HG03064 (cell line): Measurements from ENCODE around the gene TCEAL3.
"Not testable (repeated sequence)": the region's sequence is repeated elsewhere in the genome, so short reads cannot be mapped to it uniquely, and the experiment has no call there.

Source experiments
- ATAC-seq: cut with Tn5 transposase; IDR thresholded peaks from one replicate; pipeline ENCODE4 v1.9.1; 2021; ENCODE audit warnings: low read depth; ENCODE audit not compliant: unreplicated experiment

Gene TCEAL3

DNA sequence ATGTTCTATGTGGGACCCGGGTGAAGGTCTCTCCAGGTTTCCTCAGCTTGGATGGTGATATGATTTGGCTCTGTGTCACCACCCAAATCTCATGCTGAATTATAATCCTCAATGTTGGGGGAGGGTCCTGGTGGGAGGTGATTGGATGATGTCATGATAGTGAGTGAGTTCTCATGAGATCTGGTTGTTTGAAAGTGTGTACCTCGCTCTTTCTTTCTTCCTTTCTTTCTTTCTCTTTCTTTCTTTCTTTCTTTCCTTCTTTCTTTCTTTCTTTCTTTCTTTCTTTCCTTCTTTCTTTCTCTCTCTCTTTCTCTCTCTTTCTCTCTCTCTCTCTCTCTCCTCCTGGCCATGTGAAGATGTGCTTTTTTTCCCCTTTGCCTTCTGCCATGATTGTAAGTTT is 51.7 kb downstream of the TCEAL3 start:
- not testable (repeated sequence) for ATAC-seq
